ENCODE data around the gene ISY1.
"Not testable (repeated sequence)": the region's sequence is repeated elsewhere in the genome, so short reads cannot be mapped to it uniquely, and the experiment has no call there.

- not testable (repeated sequence) for TF ChIP-seq CTCF, EP300, POLR2A, POLR2AphosphoS5 (IDR thresholded peaks at IDR 0.05)
Observed at GRCh38 chr3:129141011-129141410, 19.9 kb downstream of the ISY1 start.

All from sigmoid colon (tissue), 4 donors.